Endothelial cell of umbilical vein (primary cell): ENCODE data around the gene SMNDC1.

ENCODE experiments used
- EZH2 ChIP-seq: IDR thresholded peaks from 2 replicates; pipeline ENCODE4 v1.6.1; 2012; ENCODE audit warnings: borderline replicate concordance, low read depth, mild to moderate bottlenecking, moderate library complexity, low read length, inconsistent platforms; ENCODE audit not compliant: severe bottlenecking
- FOS ChIP-seq: IDR thresholded peaks from 2 replicates; pipeline ENCODE4 v1.6.1; 2011; ENCODE audit warnings: mild to moderate bottlenecking, low read length, moderate library complexity, borderline replicate concordance; ENCODE audit not compliant: insufficient read depth
- MYC ChIP-seq: IDR thresholded peaks from one replicate; pipeline ENCODE4 v1.6.1; 2011; ENCODE audit warnings: mild to moderate bottlenecking, low read depth, low read length
- POLR2A ChIP-seq: IDR thresholded peaks from 2 replicates; pipeline ENCODE4 v1.6.1; 2012; ENCODE audit warnings: low read depth, mild to moderate bottlenecking, control low read depth, low read length
- POLR2AphosphoS5 ChIP-seq: IDR thresholded peaks from 2 replicates; pipeline ENCODE4 v1.6.1; 2012; ENCODE audit warnings: low read depth, mild to moderate bottlenecking, control low read depth, low read length, moderate library complexity; ENCODE audit not compliant: insufficient read depth
- TF ChIP-seq, protein P1 (sequence below), 2 donors: IDR thresholded peaks; 1 replicate in 1 of 2; 2 replicates in 1 of 2; pipeline ENCODE4 v1.5.1; 2011; ENCODE audit warnings: low read length in 2 of 2, mild to moderate bottlenecking in 2 of 2, moderate library complexity in 2 of 2, control low read depth in 1 of 2, inconsistent platforms in 1 of 2, low read depth in 1 of 2; ENCODE audit not compliant: insufficient read depth in 1 of 2; ENCODE audit errors: extremely low read depth in 1 of 2

DNA sequence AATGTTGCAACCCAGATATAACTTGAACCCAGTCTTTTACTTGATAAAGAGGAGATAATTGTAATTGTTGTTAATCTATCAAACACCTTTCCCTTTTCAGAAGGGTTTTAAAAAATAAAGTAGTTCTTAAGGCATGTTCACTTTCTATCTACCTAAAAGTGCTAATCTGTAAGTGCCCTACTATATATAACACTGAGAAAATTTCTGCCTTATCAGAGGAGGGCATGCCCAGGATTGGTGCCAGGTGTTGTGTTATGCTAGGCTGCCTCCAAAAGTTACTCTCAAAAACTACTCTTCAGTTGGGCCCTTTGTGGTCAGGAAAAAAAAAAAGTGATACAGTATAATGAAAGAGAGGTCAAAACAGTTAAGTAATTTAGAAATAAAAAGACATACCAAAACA, 36.3 kb downstream of the SMNDC1 start:
- no peak for TF ChIP-seq EZH2
- TF ChIP-seq, protein P1, sequence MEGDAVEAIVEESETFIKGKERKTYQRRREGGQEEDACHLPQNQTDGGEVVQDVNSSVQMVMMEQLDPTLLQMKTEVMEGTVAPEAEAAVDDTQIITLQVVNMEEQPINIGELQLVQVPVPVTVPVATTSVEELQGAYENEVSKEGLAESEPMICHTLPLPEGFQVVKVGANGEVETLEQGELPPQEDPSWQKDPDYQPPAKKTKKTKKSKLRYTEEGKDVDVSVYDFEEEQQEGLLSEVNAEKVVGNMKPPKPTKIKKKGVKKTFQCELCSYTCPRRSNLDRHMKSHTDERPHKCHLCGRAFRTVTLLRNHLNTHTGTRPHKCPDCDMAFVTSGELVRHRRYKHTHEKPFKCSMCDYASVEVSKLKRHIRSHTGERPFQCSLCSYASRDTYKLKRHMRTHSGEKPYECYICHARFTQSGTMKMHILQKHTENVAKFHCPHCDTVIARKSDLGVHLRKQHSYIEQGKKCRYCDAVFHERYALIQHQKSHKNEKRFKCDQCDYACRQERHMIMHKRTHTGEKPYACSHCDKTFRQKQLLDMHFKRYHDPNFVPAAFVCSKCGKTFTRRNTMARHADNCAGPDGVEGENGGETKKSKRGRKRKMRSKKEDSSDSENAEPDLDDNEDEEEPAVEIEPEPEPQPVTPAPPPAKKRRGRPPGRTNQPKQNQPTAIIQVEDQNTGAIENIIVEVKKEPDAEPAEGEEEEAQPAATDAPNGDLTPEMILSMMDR (IDR thresholded peaks at IDR 0.05; ENCODE audit: extremely low read depth in 1 of 2, insufficient read depth in 1 of 2, low read depth in 1 of 2, low read length in 2 of 2): no peak
- no peak for TF ChIP-seq POLR2AphosphoS5
- no peak for TF ChIP-seq POLR2A
- no peak for TF ChIP-seq FOS
- TF ChIP-seq MYC: no peak
